IMR-90 (cell line): ENCODE measurements around the gene CMIP. TPM values are rescaled to one million over a fixed set of nuclear protein-coding genes. Genes with fewer than 3 reads are reported as not detected.

Experiments used
- ATAC-seq: fragments of 200-7000 bp; cut with Tn5 transposase; 2 replicates; pipeline ENCODE4 v1.9.1; 2020; ENCODE audit warnings: low read depth, mild to moderate bottlenecking, moderate library complexity
- BruUV-seq: library from RNA; stranded (reverse); fragments of 400-500 nt; replicated peaks from 2 replicates; lab custom pipeline; 2021; lab: Mats Ljungman, UMichigan
- CTCF ChIA-PET: fragments of 300-600 bp; formaldehyde crosslinking; extraction: SDS; loops from one replicate; lab custom pipeline; 2021; ENCODE audit warnings: antibody characterized with exemption; lab: Yijun Ruan, JAX
- POLR2A ChIA-PET: fragments of 300-600 bp; sonication (Branson Sonifier 250); formaldehyde crosslinking; loops from one replicate; lab custom pipeline; 2022; ENCODE audit warnings: antibody characterized with exemption; ENCODE audit not compliant: unreplicated experiment; lab: Charles Lee
- DNase-seq: peaks from one replicate; pipeline ENCODE4 v3.0.0; 2013
- H2AFZ ChIP-seq: replicated peaks from 2 replicates; pipeline ENCODE3; 2013; ENCODE audit warnings: low read length, mild to moderate bottlenecking; ENCODE audit not compliant: poor library complexity
- H2AK5ac ChIP-seq: 2 replicates; pipeline ENCODE4 v1.6.1; 2013; ENCODE audit warnings: low read depth, low read length, inconsistent platforms
- H2AK9ac ChIP-seq: replicated peaks from 2 replicates; pipeline ENCODE3; 2013; ENCODE audit warnings: mild to moderate bottlenecking, low read depth, low read length, moderate library complexity; ENCODE audit not compliant: poor library complexity
- H2BK120ac ChIP-seq: 2 replicates; pipeline ENCODE4 v1.6.1; 2013; ENCODE audit warnings: low read depth, low read length, inconsistent platforms
- H2BK15ac ChIP-seq: 3 replicates; pipeline ENCODE4 v1.6.1; 2013; ENCODE audit warnings: low read depth, low read length, inconsistent platforms
- H2BK20ac ChIP-seq: 2 replicates; pipeline ENCODE4 v1.6.1; 2013; ENCODE audit warnings: low read depth, mild to moderate bottlenecking, inconsistent platforms, low read length, moderate library complexity
- H2BK5ac ChIP-seq: 2 replicates; pipeline ENCODE4 v1.6.1; 2013; ENCODE audit warnings: mild to moderate bottlenecking, low read depth, low read length, inconsistent platforms; ENCODE audit not compliant: poor library complexity, severe bottlenecking
- H3K14ac ChIP-seq: replicated peaks from 2 replicates; pipeline ENCODE4 v1.6.1; 2013; ENCODE audit warnings: low read depth, low read length, inconsistent platforms
- H3K18ac ChIP-seq: 2 replicates; pipeline ENCODE4 v1.6.1; 2013; ENCODE audit warnings: low read depth, low read length, control low read depth
- H3K23ac ChIP-seq: 2 replicates; pipeline ENCODE4 v1.6.1; 2013; ENCODE audit warnings: low read depth, low read length, inconsistent platforms
- H3K27ac ChIP-seq: 2 replicates; pipeline ENCODE4 v1.5.1; 2013; ENCODE audit warnings: mild to moderate bottlenecking, control low read depth, low read length; ENCODE audit not compliant: insufficient read depth
- H3K27me3 ChIP-seq: 2 replicates; pipeline ENCODE4 v1.6.1; 2013; ENCODE audit warnings: low read length; ENCODE audit not compliant: control insufficient read depth, insufficient read depth
- H3K36me3 ChIP-seq: 2 replicates; pipeline ENCODE4 v1.6.1; 2013; ENCODE audit warnings: low read length, mixed read lengths; ENCODE audit not compliant: control insufficient read depth, insufficient read depth
- H3K4ac ChIP-seq: 2 replicates; pipeline ENCODE4 v1.6.1; 2013; ENCODE audit warnings: low read depth, low read length, inconsistent platforms
- H3K4me1 ChIP-seq: 2 replicates; pipeline ENCODE4 v1.6.1; 2013; ENCODE audit warnings: low read length, mixed read lengths; ENCODE audit not compliant: control insufficient read depth, insufficient read depth
- H3K4me2 ChIP-seq: 2 replicates; pipeline ENCODE4 v1.6.1; 2013; ENCODE audit warnings: low read depth, mild to moderate bottlenecking, control low read depth, low read length, moderate library complexity
- H3K4me3 ChIP-seq: 2 replicates; pipeline ENCODE4 v1.5.1; 2013; ENCODE audit warnings: low read depth, mild to moderate bottlenecking, control low read depth, low read length, moderate library complexity; ENCODE audit not compliant: insufficient read depth
- H3K56ac ChIP-seq: 2 replicates; pipeline ENCODE4 v1.6.1; 2013; ENCODE audit warnings: low read length, inconsistent platforms; ENCODE audit not compliant: insufficient read depth; ENCODE audit errors: extremely low read depth
- H3K79me1 ChIP-seq, 2 experiments: 2 replicates each; pipeline ENCODE4 v1.6.1; 2013; ENCODE audit warnings: low read length in 2 of 2, inconsistent platforms in 1 of 2, low read depth in 1 of 2
- H3K9ac ChIP-seq: 2 replicates; pipeline ENCODE4 v1.6.1; 2013; ENCODE audit warnings: low read depth, low read length, control low read depth
- H3K9me1 ChIP-seq: 2 replicates; pipeline ENCODE4 v1.6.1; 2013; ENCODE audit warnings: low read length, inconsistent platforms; ENCODE audit not compliant: insufficient read depth
- H3K9me3 ChIP-seq: 2 replicates; pipeline ENCODE4 v1.6.1; 2013; ENCODE audit warnings: low read length; ENCODE audit not compliant: control insufficient read depth, insufficient read depth
- H4K20me1 ChIP-seq: 2 replicates; pipeline ENCODE4 v1.6.1; 2013; ENCODE audit warnings: low read length, inconsistent platforms; ENCODE audit not compliant: insufficient read depth
- H4K5ac ChIP-seq: 2 replicates; pipeline ENCODE4 v1.6.1; 2013; ENCODE audit warnings: mild to moderate bottlenecking, low read depth, low read length, control low read depth
- H4K8ac ChIP-seq, 2 experiments: 2 replicates each; pipeline ENCODE4 v1.6.1; 2013; ENCODE audit warnings: low read depth in 2 of 2, low read length in 2 of 2, control low read depth in 1 of 2, inconsistent platforms in 1 of 2
- H4K91ac ChIP-seq: 2 replicates; pipeline ENCODE4 v1.6.1; 2013; ENCODE audit warnings: low read depth, low read length, inconsistent platforms; ENCODE audit not compliant: insufficient read depth
- BHLHE40 ChIP-seq: fragments of 150-350 bp; IDR thresholded peaks from 2 replicates; pipeline ENCODE4 v1.6.1; 2016; ENCODE audit warnings: mild to moderate bottlenecking, low read depth, low read length
- WGBS, 2 experiments: methylation state at CpG; one replicate each; pipeline versions ENCODE4 v1.1.5 to v1.1.7; 2013; ENCODE audit warnings: missing lambda C conversion rate in 2 of 2; ENCODE audit not compliant: insufficient read length in 1 of 2; ENCODE audit errors: extremely low coverage in 2 of 2; 5-methylcytosine and 5-hydroxymethylcytosine counted together
- dilution Hi-C: fragments of 300-500 bp; cut with HindIII; formaldehyde crosslinking; loops from one replicate; pipeline ENCODE4 v1.14.3; 2018; ENCODE audit warnings: low sequenced_read_pairs; ENCODE audit not compliant: unreplicated experiment
- in situ Hi-C: fragments of 300-500 bp; cut with MboI; formaldehyde crosslinking; loops from 3 replicates; pipeline ENCODE4 v1.14.3; 2019; ENCODE audit warnings: low sequenced_read_pairs, inconsistent platforms, mixed read lengths
- intact Hi-C: fragments of 100-400 bp; cut with micrococcal nuclease; formaldehyde crosslinking; loops from 2 replicates; pipeline ENCODE4 v1.10.0; 2022
- polyA plus RNA-seq, 3 experiments: library from polyadenylated mRNA; depleted of rRNA; stranded (reverse); fragments of >200 nt; gene quantifications; 2 replicates each; pipeline ENCODE4 v1.2.3, GENCODE V29; 2012; ENCODE audit warnings: low replicate concordance in 1 of 3
- total RNA-seq: library from RNA; depleted of rRNA; stranded (reverse); fragments of >200 nt; gene quantifications from 2 replicates; pipeline ENCODE4 v1.2.3, GENCODE V29; 2012
- TF ChIP-seq, protein P1 (sequence below): fragments of 150-350 bp; IDR thresholded peaks from 2 replicates; pipeline ENCODE4 v1.6.1; 2016; ENCODE audit warnings: low read depth, mild to moderate bottlenecking, low read length, moderate library complexity, borderline replicate concordance

The CMIP gene
- total and polyA plus RNA-seq, 2 of the 4 experiments (the other 2 are of a cell fraction) = 3.2 to 11.6 TPM

DNA sequence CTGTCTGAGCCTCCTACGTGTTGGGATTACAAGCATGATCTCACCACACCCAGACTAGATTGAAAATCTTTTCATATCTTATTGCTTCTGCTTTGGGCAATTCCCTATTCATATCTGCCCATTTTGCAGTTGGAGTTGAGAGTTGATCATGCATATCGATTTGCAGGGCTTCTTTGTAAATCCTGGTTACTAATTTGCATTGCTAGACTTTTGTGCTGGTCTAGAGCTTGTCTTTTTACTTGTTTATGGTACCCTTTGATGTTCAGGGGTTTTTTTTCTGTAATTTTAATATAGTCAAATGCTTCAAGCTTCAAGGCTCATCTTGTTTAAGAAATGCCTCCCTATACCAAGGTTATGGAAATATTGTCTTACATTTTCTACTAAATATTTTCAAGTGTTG lies 23.5 kb upstream of the CMIP start:
- TF ChIP-seq BHLHE40 = no peak
- TF ChIP-seq, protein P1, sequence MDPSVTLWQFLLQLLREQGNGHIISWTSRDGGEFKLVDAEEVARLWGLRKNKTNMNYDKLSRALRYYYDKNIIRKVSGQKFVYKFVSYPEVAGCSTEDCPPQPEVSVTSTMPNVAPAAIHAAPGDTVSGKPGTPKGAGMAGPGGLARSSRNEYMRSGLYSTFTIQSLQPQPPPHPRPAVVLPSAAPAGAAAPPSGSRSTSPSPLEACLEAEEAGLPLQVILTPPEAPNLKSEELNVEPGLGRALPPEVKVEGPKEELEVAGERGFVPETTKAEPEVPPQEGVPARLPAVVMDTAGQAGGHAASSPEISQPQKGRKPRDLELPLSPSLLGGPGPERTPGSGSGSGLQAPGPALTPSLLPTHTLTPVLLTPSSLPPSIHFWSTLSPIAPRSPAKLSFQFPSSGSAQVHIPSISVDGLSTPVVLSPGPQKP = no peak
- intact Hi-C loops (no loop called here), dilution Hi-C loops (no loop called here), in situ Hi-C loops (no loop called here)
- Histone ChIP-seq H3K23ac (no peak overlapping the region), H3K4me2 (no peak overlapping the region), H4K20me1 (no peaks in the 10 kb centered on the region), H3K14ac (no peak overlapping the region), H3K56ac (no peak overlapping the region), H4K91ac (no peak overlapping the region), H3K9me1 (no peaks in the 10 kb centered on the region; the same call in 1 of the 2 replicates), H3K4me3 (no peak overlapping the region), H3K9me3 (peaks cover 3% of the 10 kb centered on the region; the same call in 1 of the 2 replicates), H3K27me3 (no peaks in the 10 kb centered on the region), H3K36me3 (no peaks in the 10 kb centered on the region), H3K4ac (no peak overlapping the region), H3K27ac (no peak overlapping the region), H2BK5ac (no peak overlapping the region), H3K18ac (no peak overlapping the region), H2AK9ac (no peak overlapping the region), H2AK5ac (no peak overlapping the region), H4K8ac (no peak overlapping the region), H2AFZ (no peak overlapping the region), H2BK120ac (no peak overlapping the region), H3K9ac (no peak overlapping the region), H3K4me1 (no peaks in the 10 kb centered on the region), H2BK15ac (no peak overlapping the region), H2BK20ac (no peak overlapping the region), H3K79me1 (no peaks in the 10 kb centered on the region), H4K5ac (no peak overlapping the region)
- CTCF ChIA-PET = no interaction called here
- no TSS peak for BruUV-seq
- ATAC-seq = no peak
- POLR2A ChIA-PET = no interaction called here
- WGBS, 2 experiments = no CpG with 5 or more reads among the region's 2 CpGs
- DNase-seq = no peak
